Astrocyte (in vitro differentiated cells and primary cell): ENCODE data around the gene MTERF4. TPM values are rescaled to one million over a fixed set of nuclear protein-coding genes. Genes with fewer than 3 reads are reported as not detected.

Source experiments
- DNase-seq: peaks from one replicate; pipeline ENCODE4 v3.0.0-alpha.2; 2010; ENCODE audit warnings: low read depth
- FAIRE-seq: peaks from 2 replicates; lab custom pipeline; 2011; peaks lifted over from hg19 to GRCh38; lab: Jason Lieb, UNC
- H2AFZ ChIP-seq: 2 replicates; pipeline ENCODE4 v1.6.0; 2012; ENCODE audit warnings: low read depth, low read length, inconsistent platforms
- H3K27ac ChIP-seq: 2 replicates; pipeline ENCODE4 v1.5.1; 2011; ENCODE audit warnings: low read depth, low read length, inconsistent platforms
- H3K27me3 ChIP-seq: 2 replicates; pipeline ENCODE4 v1.6.0; 2011; ENCODE audit warnings: low read length, inconsistent platforms; ENCODE audit not compliant: insufficient read depth
- H3K36me3 ChIP-seq: 2 replicates; pipeline ENCODE4 v1.5.1; 2011; ENCODE audit warnings: low read length, inconsistent platforms; ENCODE audit not compliant: insufficient read depth
- H3K4me1 ChIP-seq: 2 replicates; pipeline ENCODE4 v1.5.1; 2011; ENCODE audit warnings: low read length, inconsistent platforms; ENCODE audit not compliant: insufficient read depth
- H3K4me2 ChIP-seq: 2 replicates; pipeline ENCODE4 v1.6.0; 2012; ENCODE audit warnings: low read length, inconsistent platforms
- H3K4me3 ChIP-seq: 2 replicates; pipeline ENCODE4 v1.5.1; 2011; ENCODE audit warnings: low read depth, mild to moderate bottlenecking, low read length, inconsistent platforms; ENCODE audit not compliant: insufficient read depth
- H3K79me2 ChIP-seq: 2 replicates; pipeline ENCODE4 v1.6.0; 2012; ENCODE audit warnings: mild to moderate bottlenecking, low read length, inconsistent platforms; ENCODE audit not compliant: insufficient read depth
- H3K9ac ChIP-seq: 2 replicates; pipeline ENCODE4 v1.6.0; 2012; ENCODE audit warnings: mild to moderate bottlenecking, low read length, inconsistent platforms
- H3K9me3 ChIP-seq: 2 replicates; pipeline ENCODE4 v1.5.1; 2012; ENCODE audit warnings: low read depth, mild to moderate bottlenecking, low read length, inconsistent platforms; ENCODE audit not compliant: insufficient read depth
- H4K20me1 ChIP-seq: 2 replicates; pipeline ENCODE4 v1.6.0; 2012; ENCODE audit warnings: low read length, inconsistent platforms; ENCODE audit not compliant: insufficient read depth
- H3K27ac Mint-ChIP-seq: one replicate; pipeline ENCODE4 v1.8.0; 2021; ENCODE audit warnings: mild to moderate bottlenecking, mixed read lengths; ENCODE audit not compliant: unreplicated experiment
- H3K27me3 Mint-ChIP-seq: one replicate; pipeline ENCODE4 v1.8.0; 2021; ENCODE audit warnings: low read depth, mixed read lengths; ENCODE audit not compliant: unreplicated experiment
- H3K36me3 Mint-ChIP-seq: one replicate; pipeline ENCODE4 v1.8.0; 2021; ENCODE audit warnings: low read depth, mixed read lengths; ENCODE audit not compliant: unreplicated experiment
- H3K4me1 Mint-ChIP-seq: one replicate; pipeline ENCODE4 v1.8.0; 2021; ENCODE audit warnings: low read depth, mixed read lengths; ENCODE audit not compliant: unreplicated experiment
- H3K4me3 Mint-ChIP-seq: one replicate; pipeline ENCODE4 v1.8.0; 2021; ENCODE audit warnings: mild to moderate bottlenecking, moderate library complexity, mixed read lengths; ENCODE audit not compliant: unreplicated experiment
- H3K9me3 Mint-ChIP-seq: one replicate; pipeline ENCODE4 v1.8.0; 2021; ENCODE audit warnings: mild to moderate bottlenecking, mixed read lengths; ENCODE audit not compliant: unreplicated experiment
- EZH2 ChIP-seq: IDR thresholded peaks from 2 replicates; pipeline ENCODE4 v1.6.1; 2012; ENCODE audit warnings: mild to moderate bottlenecking, low read length, inconsistent platforms; ENCODE audit not compliant: insufficient read depth
- total RNA-seq: library from RNA; stranded (reverse); gene quantifications from 2 replicates; pipeline ENCODE4 v1.2.1, GENCODE V29; 2021
- TF ChIP-seq, protein P1 (sequence below): IDR thresholded peaks from 2 replicates; pipeline ENCODE4 v1.5.1; 2011; ENCODE audit warnings: low read depth, mild to moderate bottlenecking, inconsistent platforms, low read length, moderate library complexity; ENCODE audit not compliant: insufficient read depth

The MTERF4 gene
- total RNA-seq, 1 donor from 2014 or later = 26.3 TPM

- no peak for FAIRE-seq
- Histone ChIP-seq H3K4me2 (no peak overlapping the region), H3K4me3 (no peak overlapping the region), H3K9ac (no peak overlapping the region), H3K4me1 (no peaks in the 10 kb centered on the region), H4K20me1 (no peaks in the 10 kb centered on the region), H2AFZ (no peak overlapping the region), H3K9me3 (no peaks in the 10 kb centered on the region), H3K27ac (no peak overlapping the region), H3K36me3 (no peaks in the 10 kb centered on the region), H3K27me3 (no peaks in the 10 kb centered on the region), H3K79me2 (no peaks in the 10 kb centered on the region)
- H3K27ac Mint-ChIP-seq = no peak overlapping the region
- no peaks in the 10 kb centered on the region for H3K36me3 Mint-ChIP-seq
- TF ChIP-seq, protein P1, sequence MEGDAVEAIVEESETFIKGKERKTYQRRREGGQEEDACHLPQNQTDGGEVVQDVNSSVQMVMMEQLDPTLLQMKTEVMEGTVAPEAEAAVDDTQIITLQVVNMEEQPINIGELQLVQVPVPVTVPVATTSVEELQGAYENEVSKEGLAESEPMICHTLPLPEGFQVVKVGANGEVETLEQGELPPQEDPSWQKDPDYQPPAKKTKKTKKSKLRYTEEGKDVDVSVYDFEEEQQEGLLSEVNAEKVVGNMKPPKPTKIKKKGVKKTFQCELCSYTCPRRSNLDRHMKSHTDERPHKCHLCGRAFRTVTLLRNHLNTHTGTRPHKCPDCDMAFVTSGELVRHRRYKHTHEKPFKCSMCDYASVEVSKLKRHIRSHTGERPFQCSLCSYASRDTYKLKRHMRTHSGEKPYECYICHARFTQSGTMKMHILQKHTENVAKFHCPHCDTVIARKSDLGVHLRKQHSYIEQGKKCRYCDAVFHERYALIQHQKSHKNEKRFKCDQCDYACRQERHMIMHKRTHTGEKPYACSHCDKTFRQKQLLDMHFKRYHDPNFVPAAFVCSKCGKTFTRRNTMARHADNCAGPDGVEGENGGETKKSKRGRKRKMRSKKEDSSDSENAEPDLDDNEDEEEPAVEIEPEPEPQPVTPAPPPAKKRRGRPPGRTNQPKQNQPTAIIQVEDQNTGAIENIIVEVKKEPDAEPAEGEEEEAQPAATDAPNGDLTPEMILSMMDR = no peak
- TF ChIP-seq EZH2 = no peak
- H3K27me3 Mint-ChIP-seq = peaks cover 40% of the 10 kb centered on the region
- H3K4me1 Mint-ChIP-seq = no peaks in the 10 kb centered on the region
- H3K4me3 Mint-ChIP-seq = no peak overlapping the region
- H3K9me3 Mint-ChIP-seq = peaks cover 2% of the 10 kb centered on the region
- DNase-seq = no peak
Measured at GRCh38 chr2:241052677-241053360, 49.3 kb downstream of the MTERF4 start.

DNA sequence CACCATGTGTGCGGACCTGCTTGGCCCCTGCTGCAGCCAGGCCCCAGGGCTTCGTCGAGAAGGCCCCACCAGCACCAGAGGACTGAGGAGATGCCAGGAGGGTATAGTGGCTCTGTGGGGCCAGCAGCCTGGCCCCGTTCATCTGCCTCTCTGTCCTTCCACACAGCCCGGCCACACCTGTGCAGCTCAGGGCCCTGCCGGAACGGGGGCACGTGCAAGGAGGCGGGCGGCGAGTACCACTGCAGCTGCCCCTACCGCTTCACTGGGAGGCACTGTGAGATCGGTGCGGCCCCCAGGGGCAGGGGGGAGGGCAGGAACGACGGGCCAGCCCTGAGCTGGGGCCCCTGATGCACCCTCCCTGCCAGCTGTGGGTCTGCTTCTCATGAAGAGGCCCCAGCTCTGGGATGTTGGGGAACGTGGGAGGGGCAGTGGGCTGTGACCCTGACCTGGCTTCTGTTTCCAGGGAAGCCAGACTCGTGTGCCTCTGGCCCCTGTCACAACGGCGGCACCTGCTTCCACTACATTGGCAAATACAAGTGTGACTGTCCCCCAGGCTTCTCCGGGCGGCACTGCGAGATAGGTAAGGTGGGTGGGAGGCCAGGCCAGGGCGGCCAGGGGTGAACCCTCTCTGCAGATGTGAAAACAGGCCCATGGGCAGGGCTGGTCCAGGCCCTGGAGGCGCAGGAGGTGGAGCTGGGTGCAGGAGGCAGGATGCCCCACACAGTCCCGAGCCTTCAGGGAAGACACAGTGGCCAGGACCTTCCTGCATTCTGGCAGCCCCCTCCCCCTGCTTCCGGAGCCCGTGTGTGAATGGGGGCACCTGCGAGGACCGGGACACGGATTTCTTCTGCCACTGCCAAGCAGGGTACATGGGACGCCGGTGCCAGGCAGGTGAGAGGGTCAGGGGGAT lies 50.3 kb downstream of the MTERF4 start:
- Mint-ChIP-seq H3K4me1 (no peaks in the 10 kb centered on the region), H3K36me3 (no peaks in the 10 kb centered on the region), H3K27ac (no peak overlapping the region), H3K27me3 (peaks cover 43% of the 10 kb centered on the region), H3K4me3 (no peak overlapping the region), H3K9me3 (peaks cover 2% of the 10 kb centered on the region)
- no peaks in the 10 kb centered on the region for H3K79me2 ChIP-seq
- no peaks in the 10 kb centered on the region for H3K27me3 ChIP-seq
- H3K27ac ChIP-seq = no peak overlapping the region
- DNase-seq = no peak
- no peak for TF ChIP-seq EZH2
- TF ChIP-seq, protein P1 = no peak
- no peak overlapping the region for H3K9ac ChIP-seq
- no peaks in the 10 kb centered on the region for H3K36me3 ChIP-seq
- no peaks in the 10 kb centered on the region for H3K9me3 ChIP-seq
- FAIRE-seq = no peak
- H2AFZ ChIP-seq = no peak overlapping the region
- H3K4me3 ChIP-seq = no peak overlapping the region
- no peaks in the 10 kb centered on the region for H3K4me1 ChIP-seq
- H4K20me1 ChIP-seq = no peaks in the 10 kb centered on the region
- H3K4me2 ChIP-seq = no peak overlapping the region
